HG03575 (cell line): ENCODE data around the gene TMEM150A.
"Not testable (repeated sequence)": the region's sequence is repeated elsewhere in the genome, so short reads cannot be mapped to it uniquely, and the experiment has no call there.

ENCODE experiments used
- ATAC-seq: cut with Tn5 transposase; IDR thresholded peaks from one replicate; pipeline ENCODE4 v1.9.1; 2021; ENCODE audit not compliant: unreplicated experiment, insufficient number of reproducible peaks, low FRiP score; ENCODE audit errors: extremely low read depth

The TMEM150A gene

GRCh38 chr2:85602476-85603234 lies at the start of gene TMEM150A:
Gene TMEM150A, minus strand, starts transcription at chr2:85602698. Its CDS starts 750 bp downstream, at chr2:85601948.
- ATAC-seq: peak; percentile 38

- no peak for ATAC-seq
These were observed 49.6 kb upstream of the TMEM150A start for GRCh38 chr2:85652056-85652455.

- no peak for ATAC-seq
These were observed 48.6 kb upstream of the TMEM150A start for GRCh38 chr2:85651097-85651496.

DNA sequence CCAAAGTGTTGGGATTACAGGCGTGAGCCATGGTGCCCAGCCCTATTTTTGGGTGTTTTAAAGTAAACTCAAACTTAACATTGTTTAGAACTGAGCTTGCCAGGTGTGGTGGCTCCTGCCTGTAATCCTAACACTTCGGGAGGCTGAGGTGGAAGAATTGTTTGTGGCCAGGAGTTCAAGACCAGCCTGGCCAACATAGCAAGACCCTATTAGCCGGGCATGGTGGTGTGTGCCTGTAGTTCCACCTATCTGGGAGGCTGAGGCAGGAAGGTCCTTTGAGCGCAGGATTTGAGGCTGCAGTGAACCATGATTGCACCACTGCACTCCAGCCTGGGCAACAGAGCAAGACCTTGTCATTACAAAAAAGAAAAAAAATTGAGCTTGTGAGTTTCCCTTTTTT lies 48.0 kb upstream of the TMEM150A start:
- no peak for ATAC-seq

DNA sequence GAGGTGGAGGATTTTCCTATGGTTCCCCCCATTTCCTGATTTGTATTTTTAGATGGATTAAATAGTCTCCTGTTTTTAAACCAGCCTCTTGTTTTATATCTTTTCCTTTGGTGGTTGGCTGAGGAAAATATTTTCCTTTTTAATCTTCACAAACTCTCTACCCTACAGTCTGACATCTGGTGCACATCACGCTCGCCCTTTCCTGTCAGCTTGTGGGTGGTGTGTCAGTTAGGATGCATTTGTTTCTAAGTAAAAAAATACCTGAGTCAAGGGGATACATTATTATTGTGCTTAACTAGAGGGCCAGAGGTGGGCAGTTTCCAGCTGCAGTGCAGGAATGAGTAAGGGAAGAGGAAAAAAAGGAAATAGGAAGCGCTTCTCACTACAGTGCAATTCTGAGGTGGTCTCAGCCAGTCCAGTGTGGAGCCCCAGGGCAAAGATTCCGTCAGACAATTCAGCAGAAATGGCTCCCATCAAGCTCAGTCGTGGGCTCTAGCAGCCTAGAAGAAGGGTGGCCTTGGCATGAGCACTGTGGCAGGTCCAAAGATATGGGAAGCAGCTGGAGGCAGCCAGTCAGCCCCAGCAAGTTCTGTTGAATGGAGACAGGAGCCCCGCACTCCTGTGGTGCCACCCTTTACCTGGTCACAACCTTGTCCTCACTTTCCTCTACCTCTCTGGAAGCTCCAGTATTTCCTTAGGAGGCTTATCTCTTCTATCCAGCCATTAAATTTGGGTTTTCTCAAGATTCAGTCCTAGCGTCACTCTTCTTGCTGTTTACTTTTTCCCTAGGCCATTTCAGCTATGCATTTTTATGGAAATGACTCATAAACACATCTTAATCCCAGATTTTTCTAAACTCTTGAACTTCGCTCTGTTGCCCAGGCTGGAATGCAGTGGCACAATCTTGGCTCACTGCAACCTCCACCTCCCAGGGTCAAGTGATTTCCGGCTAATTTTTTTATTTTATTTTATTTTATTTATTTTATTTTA lies 47.0 kb upstream of the TMEM150A start:
- ATAC-seq: no peak

- ATAC-seq: no peak
These were observed 46.1 kb upstream of the TMEM150A start for GRCh38 chr2:85648619-85649018.

DNA sequence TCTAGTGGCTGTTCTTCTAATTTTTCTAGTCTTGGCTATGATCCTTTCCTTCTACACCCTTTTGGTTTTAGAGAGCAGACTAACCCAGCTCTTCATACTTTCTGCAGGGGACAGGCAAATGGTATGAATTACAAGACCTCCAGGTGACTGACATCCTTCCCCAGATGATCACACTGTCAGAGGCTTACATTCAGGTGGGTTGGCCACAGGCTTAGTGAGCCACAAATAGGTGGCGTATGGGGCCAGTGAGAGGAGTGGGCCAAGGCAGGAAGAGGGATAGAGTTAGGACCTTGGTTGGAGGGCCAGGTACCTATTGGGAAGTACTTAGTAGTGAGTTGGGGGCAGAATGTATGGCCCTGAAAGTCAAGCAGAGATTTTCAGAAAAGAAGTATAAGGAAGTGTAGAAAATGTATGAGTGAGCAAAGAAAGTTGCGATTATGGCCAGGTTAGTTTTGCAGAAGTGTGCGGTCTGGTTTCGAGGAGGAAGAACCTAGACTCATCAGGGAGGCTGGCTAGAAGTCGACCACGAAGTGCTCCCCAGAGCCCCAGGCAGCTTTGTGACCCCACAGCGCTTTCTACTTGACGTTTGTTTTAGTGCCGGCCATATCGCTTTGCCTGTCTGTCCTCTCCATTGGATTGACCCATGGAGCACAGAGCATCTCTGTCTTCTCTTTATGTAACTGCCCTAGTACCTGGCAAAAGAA lies 45.5 kb upstream of the TMEM150A start:
- no peak for ATAC-seq

GRCh38 chr2:85646166-85646565 lies 43.7 kb upstream of the TMEM150A start:
- no peak for ATAC-seq

DNA sequence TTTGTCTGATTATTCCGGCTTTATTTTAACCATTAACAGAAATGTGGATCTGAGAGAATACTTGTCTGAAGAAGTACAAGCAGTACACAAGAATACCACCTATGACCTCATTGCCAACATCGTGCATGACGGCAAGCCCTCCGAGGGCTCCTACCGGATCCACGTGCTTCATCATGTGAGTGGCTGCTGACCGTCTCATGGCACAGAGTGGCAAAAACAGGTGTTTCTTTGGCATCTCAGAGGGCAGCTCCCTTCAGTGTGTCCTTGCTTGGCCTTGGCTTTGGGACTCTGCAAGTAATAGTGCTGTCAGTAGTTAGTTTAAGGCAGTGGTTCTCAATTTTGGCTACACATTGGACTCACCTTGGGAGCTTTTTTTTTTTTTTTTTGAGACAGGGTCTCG lies 42.4 kb upstream of the TMEM150A start:
- ATAC-seq: no peak

DNA sequence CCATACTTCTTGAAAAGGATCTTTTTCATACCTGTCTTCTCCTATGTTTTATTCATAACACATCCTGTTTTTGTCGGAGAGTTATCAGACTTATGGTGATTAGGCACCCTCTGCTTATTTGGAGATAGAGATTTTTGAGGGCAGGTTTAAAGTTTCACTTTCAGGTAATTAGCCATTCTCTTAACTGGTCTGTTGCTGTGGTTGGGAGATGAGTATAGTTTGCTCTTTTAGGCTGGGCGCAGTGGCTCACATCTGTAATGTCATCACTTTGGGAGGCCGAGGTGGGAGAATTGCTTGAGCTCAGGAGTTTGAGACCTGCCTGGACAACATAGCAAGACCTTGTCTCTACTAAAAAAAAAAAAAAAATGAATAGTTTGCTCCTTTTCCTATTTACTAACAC lies 40.2 kb upstream of the TMEM150A start:
- no peak for ATAC-seq

DNA sequence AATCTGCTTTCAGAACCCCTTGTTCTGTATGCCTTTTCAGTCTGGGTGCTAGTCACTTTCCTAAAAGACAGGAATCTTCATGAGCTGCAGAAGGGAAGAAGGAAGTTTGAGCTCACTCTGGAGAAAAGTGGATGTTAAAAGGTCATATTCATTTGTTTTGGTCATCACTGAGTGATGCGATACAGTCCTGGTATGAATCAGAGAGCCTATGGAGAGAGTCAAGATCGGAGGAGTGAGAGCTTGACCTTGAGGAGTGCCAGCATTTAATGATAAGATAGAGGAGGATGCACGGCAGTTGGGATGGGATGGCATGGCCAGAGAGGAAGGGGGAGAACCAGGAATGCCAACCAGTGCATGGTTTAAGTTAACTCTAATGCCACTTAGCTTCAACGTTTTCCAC lies 33.1 kb upstream of the TMEM150A start:
- ATAC-seq: no peak

DNA sequence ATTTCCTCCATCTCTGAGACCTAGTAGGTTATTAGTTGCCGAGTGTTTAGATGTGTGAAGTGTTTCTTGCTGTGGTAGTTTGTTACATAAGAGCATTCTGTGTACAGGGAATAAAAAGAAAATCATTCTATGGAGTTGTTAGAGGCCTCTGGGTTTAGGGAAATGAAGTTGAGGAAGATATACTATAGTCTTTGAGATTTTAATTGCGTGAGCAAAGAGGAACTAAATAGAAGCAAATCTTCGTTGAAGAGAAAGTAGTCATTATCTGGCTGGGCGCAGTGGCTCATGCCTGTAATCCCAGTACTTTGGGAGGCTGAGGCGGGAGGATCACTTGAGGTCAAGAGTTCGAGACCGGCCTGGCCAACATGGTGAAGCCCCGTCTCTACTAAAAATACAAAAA lies 32.5 kb upstream of the TMEM150A start:
- no peak for ATAC-seq

- no peak for ATAC-seq
These were observed 28.8 kb upstream of the TMEM150A start for GRCh38 chr2:85631316-85631715.

DNA sequence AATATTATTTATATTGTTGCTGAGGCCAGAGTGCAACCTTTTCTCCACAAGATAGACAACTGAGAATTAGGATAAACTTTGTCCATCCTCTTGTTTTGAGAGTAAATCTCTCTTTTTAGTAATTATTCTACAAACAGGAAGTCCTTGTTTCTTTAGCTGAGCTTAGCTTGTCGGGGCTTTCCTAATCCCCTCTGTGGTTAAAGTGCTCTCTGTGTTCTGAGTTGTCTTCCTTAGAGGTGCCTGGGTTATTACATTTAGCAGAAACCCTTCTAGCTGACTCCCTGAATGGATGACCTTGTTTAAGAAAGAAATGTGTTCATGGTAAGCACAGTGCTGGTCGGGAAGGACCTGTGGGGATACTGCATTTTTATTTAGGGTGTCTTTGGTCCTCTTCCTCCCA lies 26.2 kb upstream of the TMEM150A start:
- ATAC-seq: no peak

GRCh38 chr2:85623991-85624390 lies 21.5 kb upstream of the TMEM150A start:
- no peak for ATAC-seq

DNA sequence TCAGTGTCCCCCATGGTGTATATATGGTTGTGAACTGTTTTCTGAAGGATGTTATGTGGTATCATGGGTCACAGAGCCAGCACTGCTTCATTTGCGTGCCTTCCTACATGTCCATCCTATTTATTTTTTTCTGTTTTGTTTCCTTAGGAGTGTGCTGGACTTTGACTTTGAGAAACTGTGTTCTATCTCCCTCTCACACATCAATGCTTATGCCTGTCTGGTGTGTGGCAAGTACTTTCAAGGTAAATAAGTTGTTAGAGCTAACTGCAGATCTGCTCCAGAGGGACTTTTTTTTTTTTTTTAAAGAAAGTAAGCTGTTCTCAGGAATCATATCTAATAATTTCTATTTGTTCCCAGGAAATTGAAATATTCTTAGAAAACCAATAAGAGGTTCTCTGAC lies 18.8 kb upstream of the TMEM150A start:
- ATAC-seq: no peak

- ATAC-seq: no peak
These were observed 17.1 kb upstream of the TMEM150A start for GRCh38 chr2:85619617-85620016.

DNA sequence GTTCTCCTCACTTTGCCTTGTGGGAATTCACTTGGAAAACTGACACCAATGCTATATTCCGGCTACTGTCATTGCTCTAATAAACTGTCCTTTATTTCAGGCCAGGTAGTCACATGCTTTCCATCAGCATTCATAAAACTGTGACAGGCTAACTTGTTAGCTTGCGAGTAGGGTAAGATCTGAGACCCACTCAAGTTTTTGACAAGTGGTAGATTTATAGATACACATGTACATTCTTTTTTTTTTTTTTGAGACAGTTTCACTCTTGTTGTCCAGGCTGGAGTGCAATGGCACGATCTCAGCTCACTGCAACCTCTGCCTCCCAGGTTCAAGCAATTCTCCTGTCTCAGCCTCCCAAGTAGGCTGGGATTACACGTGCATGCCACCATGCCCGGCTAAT lies 15.2 kb upstream of the TMEM150A start:
- ATAC-seq: not testable (repeated sequence)

DNA sequence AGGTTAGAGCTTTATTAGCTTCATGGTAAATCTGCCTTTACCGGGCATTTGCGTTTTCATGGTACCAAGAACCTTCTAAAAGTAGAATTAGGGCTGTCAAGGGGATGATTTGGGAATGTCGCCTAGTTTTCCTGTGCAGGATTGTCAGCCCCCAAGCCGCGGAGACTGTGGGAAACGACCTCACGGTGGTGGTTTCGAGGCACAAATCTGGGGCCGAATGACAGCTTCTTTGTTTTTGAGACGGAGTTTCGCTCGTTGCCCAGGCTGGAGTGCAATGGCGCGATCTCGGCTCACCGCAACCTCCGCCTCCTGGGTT lies 12.9 kb upstream of the TMEM150A start:
- no peak for ATAC-seq

DNA sequence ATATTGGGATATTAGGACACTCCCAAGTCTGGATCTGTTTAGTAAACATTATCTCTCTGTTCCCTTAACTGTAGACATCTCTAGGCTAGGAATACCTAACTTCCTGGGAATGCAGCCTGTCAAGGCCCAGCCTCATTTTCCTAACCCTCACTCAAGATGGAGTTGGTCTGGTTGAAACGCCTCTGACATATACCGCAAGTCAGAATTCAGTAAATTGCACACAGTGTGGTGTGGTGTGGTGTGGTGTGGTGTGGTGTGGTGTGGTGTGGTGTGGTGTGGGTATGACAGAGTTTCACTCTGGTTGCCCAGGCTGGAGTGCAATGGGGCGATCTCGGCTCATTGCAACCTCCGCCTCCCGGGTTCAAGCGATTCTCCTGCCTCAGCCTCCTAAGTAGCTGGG lies 12.3 kb upstream of the TMEM150A start:
- ATAC-seq: not testable (repeated sequence)
